GM20000 (cell line): ENCODE data around the gene TSPAN18.

Source experiments
- DNase-seq: peaks from one replicate; pipeline ENCODE4 v3.0.0; 2012; ENCODE audit warnings: low spot score
- TF ChIP-seq, protein P1 (sequence below): IDR thresholded peaks from 2 replicates; pipeline ENCODE4 v1.5.1; 2012; ENCODE audit warnings: mild to moderate bottlenecking, control low read depth; ENCODE audit errors: extremely low read depth, missing control alignments

TSPAN18 gene, protein sequence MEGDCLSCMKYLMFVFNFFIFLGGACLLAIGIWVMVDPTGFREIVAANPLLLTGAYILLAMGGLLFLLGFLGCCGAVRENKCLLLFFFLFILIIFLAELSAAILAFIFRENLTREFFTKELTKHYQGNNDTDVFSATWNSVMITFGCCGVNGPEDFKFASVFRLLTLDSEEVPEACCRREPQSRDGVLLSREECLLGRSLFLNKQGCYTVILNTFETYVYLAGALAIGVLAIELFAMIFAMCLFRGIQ

GRCh38 chr11:44726283-44727113 lies at the start of gene TSPAN18:
TSS of gene TSPAN18 (plus strand) at chr11:44726962. CDS start at chr11:44906417, 179,455 bp downstream.
- TF ChIP-seq, protein P1, sequence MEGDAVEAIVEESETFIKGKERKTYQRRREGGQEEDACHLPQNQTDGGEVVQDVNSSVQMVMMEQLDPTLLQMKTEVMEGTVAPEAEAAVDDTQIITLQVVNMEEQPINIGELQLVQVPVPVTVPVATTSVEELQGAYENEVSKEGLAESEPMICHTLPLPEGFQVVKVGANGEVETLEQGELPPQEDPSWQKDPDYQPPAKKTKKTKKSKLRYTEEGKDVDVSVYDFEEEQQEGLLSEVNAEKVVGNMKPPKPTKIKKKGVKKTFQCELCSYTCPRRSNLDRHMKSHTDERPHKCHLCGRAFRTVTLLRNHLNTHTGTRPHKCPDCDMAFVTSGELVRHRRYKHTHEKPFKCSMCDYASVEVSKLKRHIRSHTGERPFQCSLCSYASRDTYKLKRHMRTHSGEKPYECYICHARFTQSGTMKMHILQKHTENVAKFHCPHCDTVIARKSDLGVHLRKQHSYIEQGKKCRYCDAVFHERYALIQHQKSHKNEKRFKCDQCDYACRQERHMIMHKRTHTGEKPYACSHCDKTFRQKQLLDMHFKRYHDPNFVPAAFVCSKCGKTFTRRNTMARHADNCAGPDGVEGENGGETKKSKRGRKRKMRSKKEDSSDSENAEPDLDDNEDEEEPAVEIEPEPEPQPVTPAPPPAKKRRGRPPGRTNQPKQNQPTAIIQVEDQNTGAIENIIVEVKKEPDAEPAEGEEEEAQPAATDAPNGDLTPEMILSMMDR: no peak
- peak; percentile 90 for DNase-seq

GRCh38 chr11:44680982-44681597 lies 45.7 kb upstream of the TSPAN18 start:
- DNase-seq: no peak

GRCh38 chr11:44681698-44682097 lies 45.1 kb upstream of the TSPAN18 start:
- DNase-seq: no peak
- TF ChIP-seq, protein P1: no peak

More at GRCh38 chr11:44680982-44681597, 45.7 kb upstream of the TSPAN18 start:
- TF ChIP-seq, protein P1: no peak

DNA sequence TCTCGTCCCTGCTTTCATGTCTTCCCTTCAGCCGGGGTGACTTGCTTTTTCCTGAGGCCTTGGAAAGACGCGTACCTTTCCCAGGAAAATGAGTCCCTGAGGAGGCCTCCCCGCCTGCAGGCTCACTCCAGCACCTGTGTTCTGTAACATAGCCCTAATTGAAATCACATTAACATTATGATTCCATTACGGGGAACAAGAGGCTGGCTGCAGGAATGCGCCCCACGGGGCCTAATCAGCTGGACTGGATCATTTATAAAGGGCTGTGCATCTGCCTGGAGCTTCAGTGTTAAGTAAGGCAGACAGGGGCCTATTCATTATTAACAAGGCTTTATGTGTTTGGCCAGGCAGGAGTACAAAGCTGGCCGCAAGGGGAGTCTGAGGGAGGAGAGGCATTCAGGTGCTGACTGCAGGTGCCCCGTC lies 41.9 kb upstream of the TSPAN18 start:
- no peak for DNase-seq
- TF ChIP-seq, protein P1: no peak

GRCh38 chr11:44687388-44687787 lies 39.4 kb upstream of the TSPAN18 start:
- TF ChIP-seq, protein P1: no peak
- DNase-seq: no peak

DNA sequence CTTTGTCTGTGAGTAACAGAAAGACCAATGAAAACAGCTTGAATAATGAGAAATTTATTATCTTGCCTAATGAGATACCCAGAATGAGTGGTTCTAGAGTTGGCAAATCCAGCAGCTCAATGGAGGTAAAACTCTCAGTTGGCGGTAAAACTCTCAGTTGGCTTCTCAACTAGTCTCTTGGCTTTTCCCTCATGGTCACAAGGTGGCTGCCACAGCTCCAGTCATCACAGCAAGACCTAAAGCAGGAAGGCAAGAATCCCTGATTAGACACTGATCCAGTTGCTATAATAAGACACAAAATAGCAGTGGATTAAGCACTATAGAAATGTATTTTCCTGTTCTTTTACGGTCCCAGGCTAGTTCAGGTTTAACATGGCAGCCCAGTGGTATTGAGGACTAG lies 37.5 kb upstream of the TSPAN18 start:
- TF ChIP-seq, protein P1: no peak
- no peak for DNase-seq

DNA sequence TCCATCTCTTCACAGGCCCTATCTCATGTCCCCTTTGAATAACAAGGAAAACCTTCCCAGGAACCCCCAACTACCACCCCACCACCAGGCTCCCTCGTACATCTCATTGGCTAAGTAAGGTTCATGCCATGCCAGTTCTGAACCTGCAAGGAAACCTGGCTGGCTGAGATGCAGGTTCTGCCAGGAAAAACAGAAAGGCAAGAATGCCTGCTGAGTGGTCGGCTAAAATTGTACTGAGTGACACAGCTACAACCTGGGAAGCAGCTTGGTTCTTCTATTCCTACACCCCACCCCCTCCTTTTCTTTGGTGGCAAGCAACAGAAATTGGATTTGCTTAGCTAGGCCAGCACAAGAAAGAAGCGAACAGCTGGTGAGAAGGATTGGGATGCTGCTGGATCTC lies 36.1 kb upstream of the TSPAN18 start:
- TF ChIP-seq, protein P1: no peak
- DNase-seq: no peak
